ENCODE measurements around the gene NSD1.
A peak's percentile ranks its signal among the peaks of the same experiment; 100 is the strongest.

NSD1 gene

GRCh38 chr5:177098120-177098469 lies 35.5 kb upstream of the NSD1 start:
- no peak for DNase-seq (ENCODE audit: low read depth in 1 of 2, low spot score in 1 of 2)

GRCh38 chr5:177098470-177099141 lies 35.0 kb upstream of the NSD1 start:
- DNase-seq (ENCODE audit: low read depth in 1 of 2, low spot score in 1 of 2) = no peak

- no peak for DNase-seq (ENCODE audit: low read depth in 1 of 2, low spot score in 1 of 2)
These were observed 34.0 kb upstream of the NSD1 start for GRCh38 chr5:177099422-177100093.

GRCh38 chr5:177100714-177101121 lies 32.9 kb upstream of the NSD1 start:
- DNase-seq (ENCODE audit: low read depth in 1 of 2, low spot score in 1 of 2) = no peak

GRCh38 chr5:177103523-177104253 lies 29.9 kb upstream of the NSD1 start:
- DNase-seq (ENCODE audit: low read depth in 1 of 2, low spot score in 1 of 2) = no peak

- no peak for DNase-seq (ENCODE audit: low read depth in 1 of 2, low spot score in 1 of 2)
These were observed 27.7 kb upstream of the NSD1 start for GRCh38 chr5:177105691-177106476.

GRCh38 chr5:177107159-177107558 lies 26.4 kb upstream of the NSD1 start:
- DNase-seq (ENCODE audit: low read depth in 1 of 2, low spot score in 1 of 2) = no peak

GRCh38 chr5:177109810-177110209 lies 23.8 kb upstream of the NSD1 start:
- no peak for DNase-seq (ENCODE audit: low read depth in 1 of 2, low spot score in 1 of 2)

- peak in 1 of 2 donors; percentile 48 for DNase-seq (ENCODE audit: low read depth in 1 of 2, low spot score in 1 of 2)
These were observed 21.7 kb upstream of the NSD1 start for GRCh38 chr5:177111720-177112394.

GRCh38 chr5:177112589-177113220 lies 20.9 kb upstream of the NSD1 start:
- no peak for DNase-seq (ENCODE audit: low read depth in 1 of 2, low spot score in 1 of 2)

- DNase-seq (ENCODE audit: low read depth in 1 of 2, low spot score in 1 of 2) = peak; percentile 67 to 69
These were observed 19.8 kb upstream of the NSD1 start for GRCh38 chr5:177113566-177114424.

- peak; percentile 63 to 78 for DNase-seq (ENCODE audit: low read depth in 1 of 2, low spot score in 1 of 2)
These were observed 16.8 kb upstream of the NSD1 start for GRCh38 chr5:177116631-177117373.

- no peak for DNase-seq (ENCODE audit: low read depth in 1 of 2, low spot score in 1 of 2)
These were observed 16.0 kb upstream of the NSD1 start for GRCh38 chr5:177117441-177118045.

- DNase-seq (ENCODE audit: low read depth in 1 of 2, low spot score in 1 of 2) = no peak
These were observed 11.0 kb upstream of the NSD1 start for GRCh38 chr5:177122566-177122965.

- no peak for DNase-seq (ENCODE audit: low read depth in 1 of 2, low spot score in 1 of 2)
These were observed 9.6 kb upstream of the NSD1 start for GRCh38 chr5:177123789-177124485.

- no peak for DNase-seq (ENCODE audit: low read depth in 1 of 2, low spot score in 1 of 2)
These were observed 9.0 kb upstream of the NSD1 start for GRCh38 chr5:177124486-177124991.

- DNase-seq (ENCODE audit: low read depth in 1 of 2, low spot score in 1 of 2) = no peak
These were observed 6.8 kb upstream of the NSD1 start for GRCh38 chr5:177126771-177127170.

- DNase-seq (ENCODE audit: low read depth in 1 of 2, low spot score in 1 of 2) = no peak
These were observed 5.0 kb upstream of the NSD1 start for GRCh38 chr5:177128551-177128981.

Measured in activated CD4-positive, alpha-beta T cell treated with anti-CD3 and anti-CD28 coated beads, Interleukin-2, amount 50 U/mL, for 24 hours (primary cell).